OCI-LY1 (cell line): ENCODE results near the gene GIGYF2.

ENCODE experiments used
- H2AFZ ChIP-seq: fragments of 200-600 bp; sonication (generic), shearing (Covaris generic); 2 replicates; pipeline ENCODE4 v1.6.0; 2014; ENCODE audit warnings: antibody characterized with exemption, mild to moderate bottlenecking, low read length
- H3F3A ChIP-seq: fragments of 200-600 bp; sonication (generic), shearing (Covaris generic); 2 replicates; pipeline ENCODE4 v1.6.0; 2014; ENCODE audit warnings: mild to moderate bottlenecking, antibody characterized with exemption, low read length, moderate library complexity; ENCODE audit not compliant: insufficient read depth
- H3K27ac ChIP-seq: fragments of 200-600 bp; sonication (generic); 2 replicates; pipeline ENCODE4 v1.5.1; 2014; ENCODE audit warnings: low read length, mixed run types, mild to moderate bottlenecking, low read depth; ENCODE audit not compliant: poor library complexity, severe bottlenecking
- H3K27me3 ChIP-seq: fragments of 200-600 bp; sonication (generic); 2 replicates; pipeline ENCODE4 v1.6.0; 2014; ENCODE audit warnings: antibody characterized with exemption, mild to moderate bottlenecking, low read length, moderate library complexity; ENCODE audit not compliant: insufficient read depth
- H3K36me3 ChIP-seq: fragments of 200-600 bp; sonication (generic); 2 replicates; pipeline ENCODE4 v1.6.1; 2014; ENCODE audit warnings: mild to moderate bottlenecking, antibody characterized with exemption, low read length, moderate library complexity, mixed read lengths; ENCODE audit not compliant: insufficient read depth
- H3K4me1 ChIP-seq: fragments of 200-600 bp; sonication (generic); 2 replicates; pipeline ENCODE4 v1.5.1; 2014; ENCODE audit warnings: mild to moderate bottlenecking, low read length, moderate library complexity; ENCODE audit not compliant: insufficient read depth, severe bottlenecking
- H3K4me2 ChIP-seq: fragments of 200-600 bp; sonication (generic), shearing (Covaris generic); 2 replicates; pipeline ENCODE4 v1.6.1; 2014; ENCODE audit warnings: low read length
- H3K4me3 ChIP-seq: fragments of 200-600 bp; sonication (generic); 2 replicates; pipeline ENCODE4 v1.5.1; 2014; ENCODE audit warnings: low read length, low read depth, mild to moderate bottlenecking, mixed read lengths; ENCODE audit not compliant: poor library complexity, severe bottlenecking
- H3K79me2 ChIP-seq: fragments of 200-600 bp; shearing (Covaris generic); 2 replicates; pipeline ENCODE4 v1.6.1; 2016; ENCODE audit warnings: mixed run types, low read length, mixed read lengths; ENCODE audit not compliant: insufficient read depth
- H3K9ac ChIP-seq: fragments of 200-600 bp; sonication (generic), shearing (Covaris generic); 2 replicates; pipeline ENCODE4 v1.6.1; 2014; ENCODE audit warnings: mild to moderate bottlenecking, low read length, mixed read lengths
- H3K9me2 ChIP-seq: fragments of 200-600 bp; sonication (generic), shearing (Covaris generic); 2 replicates; pipeline ENCODE4 v1.6.1; 2014; ENCODE audit warnings: low read depth, mild to moderate bottlenecking, low read length, mixed read lengths
- H3K9me3 ChIP-seq: fragments of 200-600 bp; shearing (Covaris generic); 2 replicates; pipeline ENCODE4 v1.6.1; 2014; ENCODE audit warnings: low read length, mixed read lengths
- H4K20me1 ChIP-seq: fragments of 200-600 bp; sonication (generic), shearing (Covaris generic); 2 replicates; pipeline ENCODE4 v1.6.0; 2016; ENCODE audit warnings: mild to moderate bottlenecking, low read length; ENCODE audit not compliant: insufficient read depth
- CTCF ChIP-seq: fragments of 200-600 bp; sonication (generic), shearing (Covaris generic); IDR thresholded peaks from 2 replicates; pipeline ENCODE4 v1.5.1; 2017; ENCODE audit warnings: mild to moderate bottlenecking, antibody characterized with exemption, low read length, moderate library complexity, mixed read lengths
- EZH2 ChIP-seq: fragments of 200-600 bp; sonication (generic), shearing (Covaris generic); IDR thresholded peaks from 2 replicates; pipeline ENCODE4 v1.8.0; 2017; ENCODE audit warnings: borderline replicate concordance, mixed run types, mild to moderate bottlenecking, antibody characterized with exemption, low read length, moderate library complexity, mixed read lengths

Gene GIGYF2

GRCh38 chr2:232873292-232873908 is 176.3 kb downstream of the GIGYF2 start:
- no peak overlapping the region for H3K4me2 ChIP-seq
- H3K9ac ChIP-seq = no peak overlapping the region
- H3F3A ChIP-seq = no peaks in the 10 kb centered on the region
- H3K36me3 ChIP-seq = no peaks in the 10 kb centered on the region
- no peaks in the 10 kb centered on the region for H3K9me3 ChIP-seq
- H3K9me2 ChIP-seq = no peaks in the 10 kb centered on the region
- H3K4me3 ChIP-seq = no peak overlapping the region
- no peak for TF ChIP-seq EZH2
- TF ChIP-seq CTCF = no peak
- H4K20me1 ChIP-seq = no peaks in the 10 kb centered on the region
- no peaks in the 10 kb centered on the region for H3K79me2 ChIP-seq
- no peaks in the 10 kb centered on the region for H3K4me1 ChIP-seq
- no peak overlapping the region for H3K27ac ChIP-seq
- H2AFZ ChIP-seq = no peak overlapping the region
- H3K27me3 ChIP-seq = no peaks in the 10 kb centered on the region; the same call in 1 of the 2 replicates

GRCh38 chr2:232873909-232874641 is 176.9 kb downstream of the GIGYF2 start:
- Histone ChIP-seq H2AFZ (no peak overlapping the region), H3K9me3 (no peaks in the 10 kb centered on the region), H3K9me2 (no peaks in the 10 kb centered on the region), H3K36me3 (no peaks in the 10 kb centered on the region), H4K20me1 (no peaks in the 10 kb centered on the region), H3K9ac (no peak overlapping the region), H3K79me2 (no peaks in the 10 kb centered on the region), H3K4me2 (no peak overlapping the region), H3K27me3 (no peaks in the 10 kb centered on the region; the same call in 1 of the 2 replicates), H3K4me3 (no peak overlapping the region), H3K4me1 (no peaks in the 10 kb centered on the region), H3F3A (no peaks in the 10 kb centered on the region), H3K27ac (no peak overlapping the region)
- TF ChIP-seq CTCF (no peak), EZH2 (no peak)

GRCh38 chr2:232874677-232875223 is 177.6 kb downstream of the GIGYF2 start:
- no peak overlapping the region for H3K27ac ChIP-seq

More at GRCh38 chr2:232874677-232875223, 177.6 kb downstream of the GIGYF2 start:
- H3K9me2 ChIP-seq = no peaks in the 10 kb centered on the region
- no peak overlapping the region for H3K4me3 ChIP-seq
- TF ChIP-seq EZH2 (no peak), CTCF (no peak)
- H3K9ac ChIP-seq = no peak overlapping the region
- no peak overlapping the region for H3K4me2 ChIP-seq
- no peaks in the 10 kb centered on the region for H4K20me1 ChIP-seq
- no peaks in the 10 kb centered on the region for H3K4me1 ChIP-seq
- no peaks in the 10 kb centered on the region; the same call in 1 of the 2 replicates for H3K27me3 ChIP-seq
- H3F3A ChIP-seq = no peaks in the 10 kb centered on the region
- no peaks in the 10 kb centered on the region for H3K36me3 ChIP-seq
- no peaks in the 10 kb centered on the region for H3K79me2 ChIP-seq
- no peak overlapping the region for H2AFZ ChIP-seq
- no peaks in the 10 kb centered on the region for H3K9me3 ChIP-seq
